ENCODE results near the gene CEP162.
A peak's percentile ranks its signal among the peaks of the same experiment; 100 is the strongest.
"Not testable (repeated sequence)": the region's sequence is repeated elsewhere in the genome, so short reads cannot be mapped to it uniquely, and the experiment has no call there.

CEP162 gene

DNA sequence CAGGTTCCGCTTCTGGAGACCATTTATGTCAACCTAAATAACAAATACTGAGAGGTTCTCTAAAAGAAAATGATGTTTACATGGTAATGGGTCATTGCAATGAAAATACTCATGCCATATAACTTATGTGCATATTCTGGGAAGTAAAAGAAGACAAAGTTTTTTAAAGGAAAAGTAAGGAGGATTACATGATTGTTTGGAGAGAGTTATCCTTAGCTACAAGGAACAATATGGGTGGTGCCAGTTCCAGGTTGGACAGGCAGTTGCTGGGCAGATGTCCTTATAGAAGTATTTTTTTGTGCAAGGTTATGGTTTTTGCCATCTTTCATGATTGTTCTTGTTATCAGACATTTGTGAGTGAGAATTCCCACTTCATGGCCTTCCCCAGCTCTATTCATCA lies 141.4 kb downstream of the CEP162 start:
- peak; percentile 33 for DNase-seq

DNA sequence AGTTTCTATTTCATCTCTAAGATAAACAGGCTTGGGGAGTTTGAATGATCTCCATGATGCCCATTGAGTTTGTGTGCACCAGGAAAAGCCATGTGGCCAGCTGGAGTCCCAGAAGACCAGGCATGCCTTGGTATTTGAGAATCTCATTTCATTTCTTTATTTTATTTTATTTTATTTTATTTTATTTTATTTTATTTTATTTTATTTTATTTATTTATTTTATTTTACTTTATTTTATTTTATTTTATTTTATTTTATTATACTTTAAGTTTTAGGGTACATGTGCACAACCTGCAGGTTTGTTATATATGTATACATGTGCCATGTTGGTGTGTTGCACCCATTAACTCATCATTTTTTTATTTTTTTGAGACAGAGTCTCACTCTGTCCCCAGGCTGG lies 142.7 kb downstream of the CEP162 start:
- DNase-seq = not testable (repeated sequence)

DNA sequence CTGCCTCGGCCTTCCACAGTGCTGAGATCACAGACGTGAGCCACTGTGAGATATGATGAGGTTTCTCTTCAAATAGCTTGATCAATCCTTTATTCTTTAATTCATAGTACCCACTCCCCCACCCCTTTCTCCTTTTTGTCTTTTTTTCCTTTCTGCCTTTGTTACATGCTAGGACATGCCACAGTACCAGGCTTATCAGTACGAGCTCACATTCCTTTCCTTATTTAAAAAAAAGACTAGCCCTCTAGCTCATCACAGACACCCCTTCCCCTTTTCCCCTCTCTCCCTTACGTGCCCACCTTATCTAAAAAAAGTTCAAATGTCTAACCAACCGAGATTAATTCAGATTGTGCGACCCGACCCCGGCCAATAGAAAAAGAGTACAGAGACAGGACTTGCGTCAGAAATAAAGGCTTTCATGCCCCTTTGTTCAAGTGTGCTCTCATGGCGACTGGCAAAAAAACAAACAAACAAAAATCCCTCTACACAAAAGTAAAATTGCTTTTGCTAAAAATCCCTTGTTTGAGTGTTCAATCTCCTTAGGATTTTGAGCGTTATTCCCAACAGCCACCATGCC lies 144.7 kb downstream of the CEP162 start:
- DNase-seq = no peak

DNA sequence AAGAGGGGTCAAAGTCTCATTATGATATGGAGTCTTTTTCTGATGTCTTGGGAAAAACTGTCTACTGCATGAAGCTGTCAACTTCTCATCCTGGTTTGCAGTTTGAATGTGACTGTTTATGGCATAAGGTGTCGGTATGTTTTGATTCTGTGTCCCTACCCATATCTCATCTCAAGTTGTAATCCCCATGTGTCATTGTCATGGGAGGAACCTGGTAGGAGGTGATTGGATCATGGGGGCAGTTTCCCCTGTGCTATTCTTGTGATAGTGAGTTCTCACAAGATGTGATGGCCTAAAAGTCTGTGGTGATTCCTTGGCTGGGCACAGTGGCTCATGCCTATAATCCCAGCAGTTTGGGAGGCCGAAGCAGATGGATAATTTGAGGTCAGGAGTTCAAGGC lies 146.2 kb downstream of the CEP162 start:
- no peak for DNase-seq

DNA sequence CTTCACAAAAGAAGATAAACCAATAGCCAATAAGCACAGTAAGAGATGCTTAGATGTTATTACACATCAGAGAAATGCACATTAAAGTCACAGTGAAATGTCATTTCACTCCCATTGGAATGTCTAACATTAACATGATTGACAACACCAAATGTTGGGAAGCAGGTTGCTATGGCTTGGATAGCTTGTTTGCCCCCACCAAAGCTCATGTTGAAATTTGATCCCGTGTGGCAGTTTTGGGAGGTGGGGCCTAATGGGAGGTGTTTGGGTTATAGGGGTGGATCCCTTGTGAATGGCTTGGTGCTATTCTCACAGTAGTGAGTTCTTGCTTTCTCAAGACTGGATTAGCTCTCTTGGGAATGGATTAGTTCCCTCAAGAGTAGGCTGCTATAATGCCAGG lies 149.1 kb downstream of the CEP162 start:
- no peak for DNase-seq

DNA sequence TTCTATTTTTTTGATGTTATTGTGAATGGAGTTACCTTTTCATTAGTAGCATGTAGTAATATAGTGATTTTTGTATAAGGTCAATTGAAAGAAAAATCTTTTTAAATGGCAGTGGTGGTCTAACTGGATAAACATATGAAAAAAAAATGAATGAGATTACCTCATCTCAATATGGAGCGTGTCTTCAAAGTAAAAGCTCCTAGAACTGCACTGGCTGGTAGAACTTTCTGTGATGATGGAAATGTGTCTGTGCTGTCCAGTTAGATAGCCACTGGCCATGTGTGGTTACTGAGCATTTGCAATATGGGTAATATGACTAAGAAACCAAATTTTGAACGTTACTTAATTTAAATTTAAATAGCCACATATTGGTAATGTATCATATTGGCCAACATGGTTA lies 149.8 kb downstream of the CEP162 start:
- DNase-seq = no peak

DNA sequence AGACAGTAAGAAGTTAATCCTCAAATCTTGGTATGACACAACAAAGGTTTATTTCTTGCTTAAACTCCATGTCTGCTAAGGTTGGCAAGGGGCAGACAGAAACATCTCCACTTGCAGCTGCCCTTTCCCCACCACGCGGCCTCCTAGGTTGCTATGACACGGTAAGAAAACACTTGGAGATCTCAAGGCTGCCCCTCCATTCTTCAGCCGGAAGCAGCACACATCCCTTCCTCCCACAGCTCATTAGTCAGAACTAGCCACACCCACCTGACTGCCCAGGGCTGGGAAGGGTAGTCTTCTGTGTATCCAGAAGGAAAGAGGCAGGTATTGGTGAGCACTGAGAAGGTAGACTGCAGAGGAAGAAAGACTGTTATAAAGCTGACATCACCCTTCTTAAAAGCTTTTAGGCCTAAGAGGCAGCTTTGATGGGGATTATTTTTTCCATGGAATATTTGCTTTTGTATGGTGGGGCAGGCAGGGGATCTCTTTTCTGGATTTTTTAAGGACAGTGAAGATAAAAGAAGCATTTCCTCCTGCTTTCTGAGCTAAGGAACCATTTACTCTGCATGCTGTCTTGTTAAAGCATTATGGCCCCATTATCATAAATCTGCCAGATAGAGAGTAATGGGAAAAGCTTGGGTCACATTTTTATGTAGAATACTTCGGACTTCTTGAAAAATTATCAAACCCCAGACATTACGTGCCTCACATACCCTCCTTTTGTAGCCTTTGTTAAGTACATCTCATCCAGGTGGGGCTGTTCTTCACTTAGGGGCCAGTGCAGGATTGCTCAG lies 152.3 kb downstream of the CEP162 start:
- DNase-seq = no peak
